Peyer's patch (tissue), 4 donors: ENCODE measurements around the gene LY6G6C.

ENCODE experiments used
- CTCF ChIP-seq, 6 experiments: fragments of 450-650 bp in 4 of 6; fragments of 200-600 bp in 2 of 6; sonication (generic) in 1 of 6; IDR thresholded peaks; one replicate each; pipeline ENCODE4 v1.5.1; 2017 to 2019; ENCODE audit warnings: antibody characterized with exemption in 6 of 6, mild to moderate bottlenecking in 3 of 6, moderate library complexity in 1 of 6
- POLR2A ChIP-seq, 2 donors: fragments of 450-650 bp; IDR thresholded peaks; one replicate each; pipeline ENCODE4 v1.5.1; 2017; ENCODE audit warnings: antibody characterized with exemption in 2 of 2, mild to moderate bottlenecking in 2 of 2, moderate library complexity in 2 of 2

- no peak for TF ChIP-seq CTCF (IDR thresholded peaks at IDR 0.05)
- TF ChIP-seq POLR2A (IDR thresholded peaks at IDR 0.05): no peak
These were observed 30.5 kb downstream of the LY6G6C start for GRCh38 chr6:31691078-31691463.
